T-helper 1 cell treated with Interleukin-12 subunit alpha and Interleukin-12 subunit beta and Interleukin-4 antibody, amounts not matched to agents 30 μg/mL and 1 μg/mL, for 36 hours (primary cell): ENCODE results near the gene SUPT20HL1.

Source experiments
- H3K27ac Mint-ChIP-seq: one replicate; pipeline ENCODE4 v1.8.0; 2021; ENCODE audit warnings: mild to moderate bottlenecking, mixed read lengths
- H3K27me3 Mint-ChIP-seq: one replicate; pipeline ENCODE4 v1.8.0; 2021; ENCODE audit warnings: low read depth, mixed read lengths
- H3K36me3 Mint-ChIP-seq: one replicate; pipeline ENCODE4 v1.8.0; 2021; ENCODE audit warnings: low read depth, mixed read lengths
- H3K4me1 Mint-ChIP-seq: one replicate; pipeline ENCODE4 v1.8.0; 2021; ENCODE audit warnings: low read depth, mixed read lengths
- H3K4me3 Mint-ChIP-seq: one replicate; pipeline ENCODE4 v1.8.0; 2021; ENCODE audit warnings: mild to moderate bottlenecking, moderate library complexity, mixed read lengths
- H3K9me3 Mint-ChIP-seq: one replicate; pipeline ENCODE4 v1.8.0; 2021; ENCODE audit warnings: mixed read lengths

SUPT20HL1 gene

DNA sequence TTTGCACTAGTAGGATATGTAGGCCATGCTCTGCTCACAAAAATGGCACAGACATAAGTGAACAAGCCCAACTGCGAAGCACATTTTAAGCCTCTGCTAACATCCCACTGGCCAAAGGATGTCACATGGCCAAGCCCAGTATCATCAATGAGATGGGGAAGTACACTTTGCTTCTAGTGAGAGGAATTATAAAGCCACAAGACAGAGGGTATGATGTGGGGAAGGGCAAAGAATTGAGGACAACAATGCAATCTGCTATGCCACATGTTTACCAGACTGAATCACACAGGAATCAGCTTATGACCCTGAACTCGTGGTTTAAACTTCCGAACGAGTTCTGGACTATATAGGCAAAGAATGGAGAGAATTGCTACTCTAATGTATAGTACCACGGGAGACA, 39.1 kb downstream of the SUPT20HL1 start:
- Mint-ChIP-seq H3K4me3 (no peak overlapping the region), H3K4me1 (peaks cover 7% of the 10 kb centered on the region), H3K36me3 (no peaks in the 10 kb centered on the region), H3K27ac (no peak overlapping the region), H3K9me3 (no peaks in the 10 kb centered on the region), H3K27me3 (peaks cover 9% of the 10 kb centered on the region)

DNA sequence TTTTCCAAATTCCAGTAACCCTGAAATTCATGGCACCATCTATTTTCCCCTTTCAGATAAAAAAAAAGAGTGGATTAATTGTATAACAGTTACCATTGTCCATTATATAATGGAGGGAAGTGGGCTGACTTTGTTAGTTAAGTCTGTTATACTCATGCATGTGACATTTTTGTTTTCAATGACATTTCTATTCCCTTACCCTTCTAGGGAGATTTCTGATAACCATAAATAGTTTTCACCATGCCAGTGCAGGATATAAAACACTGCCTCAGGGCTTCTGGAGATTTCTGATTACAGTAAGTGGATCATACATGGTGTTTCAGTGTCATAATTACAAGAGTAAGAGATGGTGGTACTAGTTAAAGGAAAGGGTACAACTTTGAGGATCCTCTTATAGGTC, 45.5 kb downstream of the SUPT20HL1 start:
- Mint-ChIP-seq H3K27me3 (peaks cover 11% of the 10 kb centered on the region), H3K4me1 (peaks cover 2% of the 10 kb centered on the region), H3K9me3 (no peaks in the 10 kb centered on the region), H3K36me3 (no peaks in the 10 kb centered on the region), H3K27ac (no peak overlapping the region), H3K4me3 (no peak overlapping the region)
